ENCODE data around the gene CSHL1.
"Not testable (repeated sequence)": the region's sequence is repeated elsewhere in the genome, so short reads cannot be mapped to it uniquely, and the experiment has no call there.

CSHL1 gene

DNA sequence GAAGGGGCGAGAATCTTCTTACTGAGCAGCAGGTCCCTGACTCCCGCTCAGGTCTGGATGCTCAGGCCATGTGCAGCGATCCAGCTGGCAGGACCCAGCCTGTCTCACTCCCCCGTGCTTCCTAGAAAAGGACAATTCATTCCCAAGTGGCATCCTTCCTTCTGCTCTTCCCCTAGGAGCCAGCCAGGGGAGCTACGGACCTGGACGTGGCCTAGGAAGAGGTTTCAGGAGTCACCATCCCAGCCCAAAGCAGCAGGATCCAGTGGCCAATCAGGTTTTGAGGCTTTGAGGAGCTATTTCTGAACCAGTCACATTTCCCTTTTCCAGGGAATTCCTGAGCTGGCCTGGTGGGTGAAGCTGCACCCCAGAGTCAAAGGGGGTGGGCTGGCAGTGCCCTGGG is 28.8 kb upstream of the CSHL1 start:
- DNase-seq: no peak

DNA sequence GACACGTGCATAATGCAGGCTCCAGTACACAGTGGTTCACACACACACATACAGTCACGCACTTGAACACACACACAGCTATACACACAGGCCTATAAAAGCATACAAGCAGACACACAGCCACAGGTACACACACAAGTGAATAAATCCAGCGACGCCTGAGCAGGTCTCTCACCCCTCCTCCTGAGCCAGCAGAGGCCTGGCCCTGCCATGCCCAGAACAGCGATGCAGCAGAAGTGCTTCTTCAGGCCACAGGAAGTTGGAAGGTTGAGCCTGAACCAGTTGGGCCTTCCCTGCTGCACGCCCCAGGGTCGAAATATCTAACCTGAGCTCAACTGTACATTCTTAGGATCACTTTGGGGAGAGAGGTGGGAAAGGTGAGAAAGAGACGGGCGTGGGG is 28.3 kb upstream of the CSHL1 start:
- DNase-seq: no peak

DNA sequence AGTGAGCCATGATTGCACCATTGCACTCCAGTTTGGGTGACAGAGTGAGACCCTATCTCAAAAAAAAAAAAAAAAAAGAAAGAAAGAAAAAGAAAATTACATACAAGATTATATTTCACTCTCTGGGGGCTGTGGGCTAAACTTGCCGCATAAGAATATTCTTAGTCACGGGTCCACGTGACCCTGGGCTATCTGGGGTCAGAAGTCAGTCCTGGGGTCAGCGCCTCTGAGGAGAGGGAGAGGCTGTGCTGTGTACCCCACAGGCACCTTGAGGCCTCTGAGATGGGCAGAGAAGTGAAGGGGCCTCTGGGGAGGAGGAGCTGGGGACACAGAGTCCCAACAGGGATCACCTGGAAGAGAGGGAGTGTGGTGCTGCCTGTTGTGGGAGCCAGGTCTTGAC is 26.9 kb upstream of the CSHL1 start:
- no peak for DNase-seq

DNA sequence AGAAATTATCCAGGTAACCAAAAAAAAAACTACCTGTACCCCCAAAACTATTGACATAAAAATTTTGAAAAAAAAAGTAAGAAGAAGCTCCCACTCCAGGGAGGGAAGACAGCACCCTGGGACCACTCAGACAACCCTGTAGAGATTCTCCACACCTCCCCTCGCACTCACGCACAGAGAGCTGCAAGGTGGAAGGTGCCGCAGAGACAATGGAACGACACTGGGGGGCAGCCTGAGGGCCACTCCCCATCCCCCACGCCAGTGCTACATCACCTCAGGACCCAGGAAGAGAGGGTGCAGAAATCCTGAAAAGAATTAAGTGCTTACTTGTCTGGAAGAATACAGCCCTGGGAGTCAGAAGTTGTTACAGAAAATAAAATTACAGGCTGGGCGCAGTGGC is 26.3 kb upstream of the CSHL1 start:
- no peak for DNase-seq

DNA sequence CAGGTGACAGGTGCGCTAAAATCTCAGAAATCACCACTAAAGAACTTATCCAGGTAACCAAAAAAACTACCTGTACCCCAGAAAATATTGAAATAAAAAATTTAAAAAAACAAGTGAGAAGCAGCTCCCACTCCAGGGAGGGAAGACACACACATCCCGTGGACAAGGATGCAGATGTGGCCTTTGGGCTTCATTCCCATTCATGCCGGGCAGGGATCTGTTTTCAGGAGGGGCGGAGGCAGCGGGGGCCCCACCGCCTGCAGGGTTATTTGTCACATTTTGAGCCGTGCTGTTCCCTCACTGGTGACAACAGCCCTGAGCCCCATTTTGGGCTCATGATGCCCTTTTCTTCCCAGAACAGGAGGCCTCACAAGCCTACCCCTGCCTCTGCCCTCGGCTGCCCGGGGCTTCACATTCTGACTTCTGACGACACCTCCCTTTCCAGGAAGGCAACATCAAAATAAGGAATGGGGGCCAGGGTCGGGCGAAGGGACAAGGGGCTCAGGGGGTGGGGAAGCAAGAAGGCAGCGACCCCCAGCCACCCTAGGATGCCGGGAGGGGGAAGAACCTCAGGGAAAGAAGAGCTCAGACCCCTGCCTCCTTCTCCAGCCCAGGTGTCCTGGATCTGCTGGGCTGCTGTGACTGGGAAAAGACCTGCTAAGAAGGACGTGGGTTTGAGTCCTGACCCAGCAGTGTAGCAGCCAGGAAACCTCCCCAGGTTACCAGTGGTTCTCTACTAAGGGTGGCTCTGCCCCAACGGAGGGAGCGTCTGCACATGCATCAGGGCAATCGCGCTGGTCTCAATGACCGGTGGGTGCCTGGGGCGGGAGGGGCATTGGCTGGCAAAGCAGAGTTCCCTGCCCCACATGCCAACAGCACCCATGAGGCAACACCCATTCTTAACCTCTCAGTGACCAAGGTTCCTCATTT is 23.4 kb upstream of the CSHL1 start:
- no peak for DNase-seq

DNA sequence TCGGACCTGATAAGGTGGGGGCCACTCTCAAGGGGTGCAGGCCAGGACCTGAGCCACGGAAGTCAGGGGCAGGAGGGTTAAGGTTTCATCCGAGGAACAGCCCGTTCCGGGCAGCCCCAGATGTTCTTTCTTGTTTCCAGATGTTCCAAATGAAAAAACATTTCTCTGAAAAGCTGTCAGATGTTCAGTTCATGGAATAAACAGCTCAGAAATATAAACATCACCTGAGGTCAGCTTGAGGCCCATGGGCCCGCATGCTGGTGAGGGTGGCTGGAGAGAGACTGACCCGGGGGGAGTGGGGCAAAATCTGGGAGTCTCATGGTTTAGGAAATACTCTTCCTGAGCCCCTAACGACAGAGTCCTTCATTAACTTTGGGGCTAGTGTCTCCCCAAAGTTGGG is 22.5 kb upstream of the CSHL1 start:
- DNase-seq: no peak

DNA sequence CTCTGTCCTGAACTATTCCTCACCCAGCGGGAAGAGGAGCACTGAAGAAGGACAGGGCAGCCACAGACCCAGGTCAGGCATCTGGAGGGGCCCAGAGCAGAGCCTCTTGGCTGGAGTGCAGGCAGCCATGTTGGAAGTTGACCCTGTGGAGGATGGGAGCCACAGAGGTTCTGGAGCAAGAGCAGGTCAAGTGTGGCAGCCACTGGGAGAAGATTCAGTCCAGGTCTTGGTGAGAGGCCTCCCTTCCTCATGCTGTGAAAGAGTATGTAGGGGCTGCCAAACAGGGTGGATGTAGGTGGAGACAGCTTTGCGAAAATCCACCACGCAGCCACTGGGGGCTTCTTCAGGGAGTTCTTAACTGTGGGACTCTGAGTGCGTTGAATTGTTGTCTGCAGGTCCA is 21.7 kb upstream of the CSHL1 start:
- no peak for DNase-seq

DNA sequence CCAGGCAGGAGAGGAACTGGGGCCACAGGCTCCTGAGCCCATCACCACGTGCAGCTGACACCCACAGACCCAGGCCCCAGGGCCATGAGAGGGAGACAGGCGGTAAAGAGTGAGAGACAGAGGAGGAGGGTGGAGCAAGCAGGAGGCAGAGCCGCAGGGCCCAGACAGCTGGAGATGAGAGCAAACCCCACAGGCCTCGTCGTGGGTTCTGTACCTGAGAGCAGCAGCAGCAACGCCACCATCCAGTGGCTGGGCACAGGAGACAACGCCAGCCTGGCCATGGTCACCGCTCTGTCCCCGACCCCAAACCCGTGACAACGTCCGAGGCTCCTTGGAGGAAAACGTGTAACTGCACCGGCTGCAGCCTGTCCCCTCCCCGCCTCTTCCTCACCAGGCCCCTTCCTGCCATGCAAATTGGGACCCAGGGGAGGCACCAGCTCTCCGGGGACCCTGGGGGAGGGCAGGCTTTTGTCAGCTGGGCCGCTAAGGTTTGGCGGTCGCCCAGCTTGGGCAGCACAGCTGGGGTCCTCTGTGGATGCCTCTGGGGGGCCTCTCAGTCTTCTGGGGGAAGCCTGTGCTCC is 21.0 kb upstream of the CSHL1 start, which contains the start of gene CD79B:
CD79B (minus strand) TSS at position 351 of the 581 bp plus-strand sequence; CDS start at position 281, 70 bp downstream.
- no peak for DNase-seq

DNA sequence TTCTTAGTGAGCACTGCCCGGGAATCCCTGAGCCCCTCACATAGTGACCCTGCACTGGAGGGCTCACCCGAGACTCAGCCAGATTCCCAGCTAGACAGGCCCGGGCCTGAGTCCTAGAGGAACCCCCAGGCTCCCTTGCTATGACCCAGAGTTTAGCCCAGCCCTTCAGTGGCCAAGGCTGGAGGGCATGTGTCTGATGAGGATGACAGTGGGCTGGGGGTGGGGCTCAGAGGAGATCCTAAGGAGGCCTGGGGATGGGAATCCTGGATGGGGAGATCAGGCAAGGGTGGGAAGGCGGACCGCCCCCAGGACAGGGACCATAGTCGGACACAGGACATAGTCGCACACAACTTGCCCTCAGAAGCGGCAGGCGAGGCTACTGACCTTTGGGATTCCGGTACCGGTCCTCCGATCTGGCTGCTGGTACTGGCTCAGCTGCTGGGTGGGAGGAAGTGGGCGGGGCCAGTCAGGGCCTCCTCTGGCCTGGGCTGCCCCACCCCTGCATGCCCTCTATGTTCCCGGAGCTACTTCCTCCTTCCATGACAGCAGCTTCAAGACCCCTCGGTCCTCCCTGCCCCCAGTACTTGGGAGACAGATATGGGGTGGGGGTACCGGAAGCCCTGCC is 20.0 kb upstream of the CSHL1 start:
- no peak for DNase-seq

DNA sequence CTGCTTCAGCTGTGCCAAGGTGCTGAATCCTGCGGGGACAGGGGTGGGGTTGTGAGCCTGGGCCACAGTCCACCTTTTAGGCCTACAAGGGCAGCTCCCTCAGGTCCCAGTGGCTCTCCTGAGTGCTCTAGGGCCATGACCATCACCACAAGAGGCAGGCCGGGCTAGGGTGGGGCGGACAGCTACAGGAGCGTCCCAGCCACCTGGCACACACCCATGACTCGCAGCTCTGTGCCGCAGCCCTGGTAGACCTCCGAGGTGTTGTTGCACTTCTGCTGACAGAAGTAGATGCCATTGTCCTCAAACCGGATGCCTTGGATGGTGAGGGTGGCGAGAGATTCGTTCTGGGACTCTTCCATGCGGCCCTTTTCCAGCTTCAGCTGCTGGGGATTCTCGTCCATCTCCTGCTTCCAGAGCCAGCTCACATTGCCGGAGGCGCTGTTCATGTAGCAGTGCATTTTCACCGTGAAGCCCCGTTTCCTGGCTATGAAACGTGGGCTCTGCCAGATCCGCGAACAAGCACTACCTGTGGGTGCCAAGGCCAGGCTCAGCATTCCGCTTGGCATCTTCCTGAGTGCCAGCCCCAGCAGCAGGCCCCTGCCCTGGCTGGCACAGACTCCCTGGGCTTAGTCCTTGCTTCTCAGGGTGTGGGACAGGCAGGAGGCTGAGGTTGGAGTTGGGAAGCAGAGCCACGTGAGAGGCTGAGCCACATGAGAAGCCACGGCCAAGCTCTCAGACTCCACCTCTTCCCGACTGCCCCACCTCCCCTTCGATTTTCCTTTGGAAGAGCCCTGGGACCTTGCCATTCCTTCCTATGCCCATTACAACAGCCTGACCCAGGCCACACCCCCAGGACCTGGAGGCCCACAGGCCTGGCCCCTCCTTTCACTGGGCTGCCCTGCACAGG is 19.1 kb upstream of the CSHL1 start:
- no peak for DNase-seq

DNA sequence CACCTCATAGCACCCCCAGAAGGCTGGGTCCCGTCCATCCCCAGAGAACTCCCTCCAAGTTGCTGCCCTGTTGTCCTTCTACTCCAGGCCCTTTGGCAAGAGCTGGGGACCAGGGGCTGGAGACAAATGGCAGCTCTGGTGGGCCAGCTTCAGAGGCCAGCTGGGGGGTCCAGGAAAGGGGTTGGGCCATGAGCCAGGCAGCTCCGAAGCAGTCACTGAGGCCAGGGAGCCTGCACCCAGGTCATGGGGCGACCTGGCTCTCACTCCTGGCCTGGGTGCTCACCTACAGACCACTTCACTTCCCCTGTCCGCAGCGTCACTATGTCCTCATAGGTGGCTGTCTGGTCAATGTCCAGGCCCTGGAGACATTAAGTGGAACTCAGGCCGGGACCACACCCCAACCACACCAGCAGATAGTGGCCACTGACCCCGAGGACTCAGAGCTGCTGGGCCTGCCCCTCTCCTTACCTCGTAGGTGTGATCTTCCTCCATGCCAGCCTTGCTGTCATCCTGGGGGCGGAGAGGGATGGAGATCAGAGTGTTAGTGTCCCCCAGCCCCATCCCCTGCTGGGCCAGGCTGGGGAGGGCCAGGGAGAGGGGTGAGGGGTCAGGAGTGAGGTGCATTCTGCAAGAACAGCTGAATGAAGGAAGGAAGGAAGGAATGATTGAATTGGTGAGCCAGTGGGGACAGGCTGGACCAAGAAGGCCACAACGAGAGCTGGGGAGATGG is 18.1 kb upstream of the CSHL1 start:
- no peak for DNase-seq

DNA sequence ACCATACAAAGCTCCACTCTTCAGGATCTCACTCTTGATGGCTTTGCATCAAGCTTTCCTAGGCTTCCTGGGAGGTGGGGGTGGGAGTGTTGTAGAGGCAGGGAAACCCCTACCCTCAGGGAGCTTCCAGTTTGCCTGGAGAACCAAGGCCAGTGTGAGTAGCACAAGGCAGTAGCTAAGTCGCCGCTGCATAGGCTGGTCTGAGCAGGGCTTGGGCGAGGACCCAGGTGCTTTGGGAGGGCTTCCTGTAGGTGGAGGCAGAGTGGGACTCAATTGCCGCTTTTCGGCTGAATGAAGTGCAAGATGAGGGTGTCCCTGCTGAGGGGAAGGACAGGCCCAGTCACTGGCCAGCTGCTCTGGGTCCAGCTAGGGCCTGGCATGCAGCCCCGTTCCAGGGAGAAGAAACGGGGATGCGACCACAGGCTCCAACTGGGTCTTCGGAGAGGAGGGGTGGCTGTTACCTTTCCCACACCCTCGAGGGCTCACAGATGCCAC is 17.2 kb upstream of the CSHL1 start:
- DNase-seq: no peak

DNA sequence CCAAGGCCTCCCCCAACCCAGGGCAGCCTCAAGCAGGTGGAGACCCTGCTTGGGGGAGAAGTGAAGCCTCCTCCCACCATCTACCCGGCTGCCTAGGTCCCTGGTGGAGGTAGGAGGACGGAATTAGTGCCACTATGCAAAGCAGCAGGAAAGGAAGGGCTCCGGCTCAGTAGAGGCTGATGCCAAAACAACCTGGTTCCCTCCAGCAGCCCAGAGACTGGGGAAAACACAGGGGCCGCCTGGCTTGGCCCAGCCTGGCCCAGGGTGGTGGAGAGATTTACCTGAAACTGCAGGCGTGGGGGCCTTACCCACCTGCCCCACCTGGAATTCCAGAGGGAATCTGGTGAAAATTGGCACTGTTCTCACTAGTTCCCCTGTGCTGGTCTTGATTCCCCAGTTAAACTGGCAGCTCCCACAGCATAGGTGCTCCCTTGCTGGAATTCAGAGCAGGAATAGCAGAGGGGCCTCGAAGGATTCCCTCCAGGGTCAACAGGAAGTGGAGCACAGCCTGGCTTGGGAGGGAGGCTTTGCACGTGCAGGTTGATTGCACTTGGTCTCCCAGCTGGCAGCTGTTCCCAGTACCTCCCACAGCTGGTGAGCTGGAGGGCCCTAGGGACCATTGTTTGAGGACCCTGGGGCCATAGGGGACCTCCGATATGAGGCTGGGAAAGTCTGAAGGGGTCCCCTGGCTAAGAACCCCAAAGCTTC is 16.6 kb upstream of the CSHL1 start:
- no peak for DNase-seq

DNA sequence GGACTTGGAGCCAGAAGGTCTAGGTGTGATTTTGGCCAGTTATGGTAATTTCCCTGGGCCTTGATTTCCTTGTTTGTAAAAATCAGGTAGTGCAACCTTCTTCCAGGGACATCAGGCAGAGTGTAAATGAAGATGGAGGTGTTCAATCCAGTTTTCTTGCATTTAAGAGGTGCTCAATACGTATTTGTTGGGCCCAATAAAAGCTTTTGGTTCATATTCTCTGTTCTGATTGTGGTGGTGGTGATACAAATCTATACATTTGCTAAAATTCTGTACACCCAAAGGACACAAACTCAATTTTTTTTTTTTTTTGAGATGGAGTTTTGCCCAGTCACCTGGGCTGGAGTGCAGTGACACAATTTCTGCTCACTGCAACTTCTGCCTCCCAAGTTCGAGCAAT is 15.1 kb upstream of the CSHL1 start:
- no peak for DNase-seq

DNA sequence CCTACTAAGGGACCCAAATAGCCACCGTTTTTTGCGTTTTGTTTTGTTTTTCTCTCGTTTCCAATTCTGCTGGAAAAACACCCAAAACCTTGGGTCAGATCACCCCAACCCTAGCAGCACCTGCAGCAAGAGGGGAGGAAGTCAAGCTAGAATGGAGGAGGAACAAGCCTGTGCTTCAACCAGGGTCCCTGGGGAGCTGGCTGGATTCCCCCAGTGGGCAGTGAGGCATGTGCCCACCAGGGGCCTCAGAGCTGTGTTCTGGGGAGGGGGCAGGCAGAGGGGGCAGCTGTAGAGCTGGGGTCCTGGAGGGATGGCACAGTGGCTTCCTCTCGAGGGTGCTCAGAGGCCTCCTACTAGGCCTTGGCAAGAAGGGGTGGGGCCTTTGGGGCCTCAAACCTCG is 14.6 kb upstream of the CSHL1 start:
- DNase-seq: no peak

DNA sequence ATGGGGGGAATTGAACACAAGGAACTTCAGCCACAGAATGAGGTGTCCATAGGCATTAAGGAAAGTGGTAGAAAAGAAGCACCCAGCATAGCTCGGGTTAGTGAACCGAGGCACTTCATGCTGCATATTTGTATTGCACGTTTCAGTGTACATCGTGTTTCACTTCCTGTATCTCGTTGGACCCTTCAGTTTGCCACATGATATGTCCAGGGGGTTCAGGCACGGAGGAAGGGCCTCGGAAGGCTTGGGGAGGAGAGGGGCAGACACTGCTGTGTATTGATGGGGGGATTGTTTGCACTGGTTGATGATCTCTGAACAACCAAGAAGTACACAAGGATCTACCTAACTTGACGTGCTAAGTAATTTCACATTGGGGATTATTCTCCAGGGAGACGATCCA is 11.3 kb upstream of the CSHL1 start:
- DNase-seq: not testable (repeated sequence)

DNA sequence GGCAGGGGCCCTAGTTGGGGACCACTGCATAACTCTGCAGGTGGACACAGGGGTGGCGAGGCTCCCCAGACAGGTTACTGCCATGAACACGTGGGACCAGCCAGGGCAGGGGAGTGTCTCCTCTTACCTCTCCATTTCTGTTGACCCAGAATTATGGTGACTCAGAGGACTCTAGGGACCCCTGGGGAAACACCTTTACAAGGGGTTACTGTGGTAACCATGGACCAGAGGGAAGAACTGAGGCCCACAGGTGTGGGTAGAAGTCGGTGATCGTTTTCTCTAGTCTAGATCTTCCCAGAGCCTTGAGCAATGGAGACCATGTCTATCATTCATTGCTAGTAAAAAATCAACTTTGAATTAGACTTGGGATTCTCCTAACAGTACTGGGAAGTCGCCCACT is 9.7 kb upstream of the CSHL1 start:
- DNase-seq: not testable (repeated sequence)

DNA sequence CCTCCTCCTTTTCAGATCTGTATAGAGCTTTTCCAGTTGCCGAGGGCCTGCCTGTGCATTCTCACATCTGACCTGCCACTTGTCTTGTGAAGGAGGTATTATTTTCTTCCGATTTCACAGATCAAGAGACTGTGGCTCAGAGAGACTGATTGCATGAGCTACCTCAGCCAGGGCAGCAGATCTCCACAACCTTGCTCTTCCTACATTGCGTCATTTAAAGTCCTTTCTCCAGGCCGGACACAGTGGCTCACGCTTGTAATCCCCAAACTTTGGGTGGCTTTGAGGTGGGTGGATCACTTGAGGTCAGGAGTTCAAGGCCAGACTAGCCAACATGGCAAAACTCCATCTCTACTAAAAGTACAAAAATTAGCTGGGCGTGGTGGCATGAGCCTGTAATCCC is 9.0 kb upstream of the CSHL1 start:
- DNase-seq: not testable (repeated sequence)

DNA sequence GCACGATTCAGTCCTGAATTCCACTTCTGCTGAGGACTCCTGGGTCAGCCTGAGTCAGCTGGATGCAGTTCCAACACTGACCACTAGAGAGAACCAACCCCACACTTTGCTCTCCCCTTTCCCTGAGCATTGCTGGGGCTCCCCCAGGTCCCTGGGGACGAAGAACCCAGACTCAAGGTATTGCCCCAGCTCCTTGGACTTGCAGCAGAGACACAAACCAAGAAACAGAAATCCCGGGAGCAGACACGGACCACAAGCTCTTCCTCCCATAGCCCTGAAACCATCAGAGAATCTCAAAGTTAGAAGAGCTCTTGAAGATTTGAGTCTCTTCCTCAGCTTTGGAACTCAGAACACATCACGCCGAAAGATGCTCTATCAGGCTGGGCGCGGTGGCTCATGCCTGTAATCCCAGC is 8.3 kb upstream of the CSHL1 start:
- DNase-seq: no peak

DNA sequence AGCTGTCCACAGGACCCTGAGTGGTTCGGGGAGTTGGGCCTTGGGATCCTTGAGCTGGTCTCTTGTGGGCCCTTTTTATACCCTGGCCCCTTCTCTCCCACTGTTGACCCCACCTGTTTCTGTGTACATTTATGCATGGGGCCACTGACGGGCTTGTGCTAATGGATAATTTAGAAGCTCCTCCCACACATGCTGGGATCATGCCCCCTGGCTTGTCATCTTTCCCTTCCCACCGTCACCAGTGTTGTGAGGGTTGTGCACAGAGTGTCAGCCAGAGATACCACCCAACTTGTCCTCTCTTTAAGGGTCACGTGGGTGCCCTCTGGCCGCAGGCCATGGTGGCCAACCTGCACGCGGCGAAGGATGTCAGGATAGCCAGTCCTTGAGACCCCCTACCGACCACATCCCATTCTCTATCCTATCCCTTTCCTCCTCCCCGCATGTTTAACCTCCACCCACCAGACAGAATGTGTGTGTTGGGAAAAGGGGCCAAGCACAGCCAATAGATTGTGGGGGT is 7.8 kb upstream of the CSHL1 start, which contains the start of gene GH1:
GH1 (minus strand) TSS at position 51 of the 517 bp plus-strand sequence. CDS start 63 bp downstream, outside the sequence.
- DNase-seq: not testable (repeated sequence)

DNA sequence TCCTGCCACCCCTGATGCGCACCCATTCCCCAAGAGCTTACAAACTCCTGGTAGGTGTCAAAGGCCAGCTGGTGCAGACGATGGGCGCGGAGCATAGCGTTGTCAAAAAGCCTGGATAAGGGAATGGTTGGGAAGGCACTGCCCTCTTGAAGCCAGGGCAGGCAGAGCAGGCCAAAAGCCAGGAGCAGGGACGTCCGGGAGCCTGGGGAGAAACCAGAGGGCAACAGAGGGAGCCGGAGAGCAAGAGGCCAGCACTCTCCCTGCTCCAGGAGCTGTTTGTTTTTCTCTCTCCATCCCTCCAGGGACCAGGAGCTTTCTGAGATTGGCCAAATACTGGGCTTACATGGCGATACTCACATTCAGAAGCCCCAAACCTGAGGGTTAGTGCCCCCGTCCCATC is 7.2 kb upstream of the CSHL1 start:
- no peak for DNase-seq

Measured in activated gamma-delta T cell (primary cell).